ENCODE measurements around the gene PRSS1.
A peak's percentile ranks its signal among the peaks of the same experiment; 100 is the strongest.
"Not testable (repeated sequence)": the region's sequence is repeated elsewhere in the genome, so short reads cannot be mapped to it uniquely, and the experiment has no call there.

PRSS1 gene

GRCh38 chr7:142749218-142749993 is at the start of gene PRSS1:
Gene PRSS1 (plus strand): TSS chr7:142749472. CDS start chr7:142749485, 13 bp downstream.
- no peak for DNase-seq (ENCODE audit: low spot score)

GRCh38 chr7:142700935-142701334 is 48.3 kb upstream of the PRSS1 start:
- not testable (repeated sequence) for DNase-seq (ENCODE audit: low spot score)

- DNase-seq (ENCODE audit: low spot score): no peak
Measured at GRCh38 chr7:142703655-142704305, 45.5 kb upstream of the PRSS1 start.

- not testable (repeated sequence) for DNase-seq (ENCODE audit: low spot score)
Measured at GRCh38 chr7:142708726-142709125, 40.5 kb upstream of the PRSS1 start.

- no peak for DNase-seq (ENCODE audit: low spot score)
Measured at GRCh38 chr7:142709921-142710320, 39.4 kb upstream of the PRSS1 start.

GRCh38 chr7:142711196-142711595 is 38.1 kb upstream of the PRSS1 start:
- no peak for DNase-seq (ENCODE audit: low spot score)

- DNase-seq (ENCODE audit: low spot score): peak; percentile 19
Measured at GRCh38 chr7:142711746-142712616, 37.3 kb upstream of the PRSS1 start.

- no peak for DNase-seq (ENCODE audit: low spot score)
Measured at GRCh38 chr7:142712617-142712957, 36.7 kb upstream of the PRSS1 start.

GRCh38 chr7:142714375-142714774 is 34.9 kb upstream of the PRSS1 start:
- no peak for DNase-seq (ENCODE audit: low spot score)

- no peak for DNase-seq (ENCODE audit: low spot score)
Measured at GRCh38 chr7:142716596-142716995, 32.7 kb upstream of the PRSS1 start.

- no peak for DNase-seq (ENCODE audit: low spot score)
Measured at GRCh38 chr7:142717453-142717852, 31.8 kb upstream of the PRSS1 start.

GRCh38 chr7:142718313-142718712 is 31.0 kb upstream of the PRSS1 start:
- DNase-seq (ENCODE audit: low spot score): no peak

GRCh38 chr7:142720172-142720773 is 29.0 kb upstream of the PRSS1 start:
- DNase-seq (ENCODE audit: low spot score): no peak

- DNase-seq (ENCODE audit: low spot score): no peak
Measured at GRCh38 chr7:142720986-142721385, 28.3 kb upstream of the PRSS1 start.

GRCh38 chr7:142722248-142722794 is 27.0 kb upstream of the PRSS1 start:
- no peak for DNase-seq (ENCODE audit: low spot score)

GRCh38 chr7:142733271-142733670 is 16.0 kb upstream of the PRSS1 start:
- no peak for DNase-seq (ENCODE audit: low spot score)

GRCh38 chr7:142739923-142740492 is 9.3 kb upstream of the PRSS1 start:
- no peak for DNase-seq (ENCODE audit: low spot score)

- no peak for DNase-seq (ENCODE audit: low spot score)
Measured at GRCh38 chr7:142740786-142741185, 8.5 kb upstream of the PRSS1 start.

- DNase-seq (ENCODE audit: low spot score): not testable (repeated sequence)
Measured at GRCh38 chr7:142741932-142742331, 7.3 kb upstream of the PRSS1 start.

- DNase-seq (ENCODE audit: low spot score): no peak
Measured at GRCh38 chr7:142745091-142745635, 4.1 kb upstream of the PRSS1 start.

GRCh38 chr7:142745745-142746144 is 3.5 kb upstream of the PRSS1 start:
- no peak for DNase-seq (ENCODE audit: low spot score)
